OCI-LY7 (cell line): ENCODE data around the gene VWA8. TPM values are rescaled to one million over a fixed set of nuclear protein-coding genes. Genes with fewer than 3 reads are reported as not detected.

Source experiments
- BruUV-seq: library from RNA; stranded (reverse); fragments of 400-500 nt; replicated peaks from 2 replicates; lab custom pipeline; 2021; lab: Mats Ljungman, UMichigan
- CTCF ChIA-PET: fragments of 300-600 bp; sonication (Branson Sonifier 250); formaldehyde crosslinking; loops from one replicate; lab custom pipeline; 2022; ENCODE audit warnings: antibody characterized with exemption; ENCODE audit not compliant: unreplicated experiment; lab: Charles Lee
- POLR2A ChIA-PET: fragments of 300-600 bp; sonication (Branson Sonifier 250); formaldehyde crosslinking; loops from one replicate; lab custom pipeline; 2022; ENCODE audit warnings: antibody characterized with exemption; lab: Charles Lee
- DNase-seq: peaks from one replicate; pipeline ENCODE4 v3.0.0-alpha.2; 2015; ENCODE audit warnings: low spot score
- H2AFZ ChIP-seq: fragments of 200-600 bp; sonication (generic), shearing (Covaris generic); 2 replicates; pipeline ENCODE4 v1.6.1; 2014; ENCODE audit warnings: mild to moderate bottlenecking, antibody characterized with exemption, low read length, moderate library complexity
- H3K27ac ChIP-seq: fragments of 200-600 bp; sonication (generic); 2 replicates; pipeline ENCODE4 v1.5.1; 2014; ENCODE audit warnings: mixed run types, low read depth, mild to moderate bottlenecking, moderate library complexity, low read length, inconsistent platforms; ENCODE audit not compliant: poor library complexity, severe bottlenecking
- H3K36me3 ChIP-seq: fragments of 200-600 bp; sonication (generic); 2 replicates; pipeline ENCODE4 v1.6.1; 2014; ENCODE audit warnings: mild to moderate bottlenecking, antibody characterized with exemption, low read length, moderate library complexity, mixed read lengths; ENCODE audit not compliant: insufficient read depth
- H3K4me1 ChIP-seq: fragments of 200-600 bp; sonication (generic); 2 replicates; pipeline ENCODE4 v1.5.1; 2014; ENCODE audit warnings: mild to moderate bottlenecking, low read length; ENCODE audit not compliant: insufficient read depth, poor library complexity, severe bottlenecking
- H3K4me2 ChIP-seq: fragments of 200-600 bp; sonication (generic); 2 replicates; pipeline ENCODE4 v1.6.1; 2014; ENCODE audit warnings: mild to moderate bottlenecking, low read length
- H3K4me3 ChIP-seq: fragments of 200-600 bp; sonication (generic); 2 replicates; pipeline ENCODE4 v1.5.1; 2014; ENCODE audit warnings: mild to moderate bottlenecking, low read depth, low read length; ENCODE audit not compliant: poor library complexity, severe bottlenecking
- H3K79me2 ChIP-seq: fragments of 200-600 bp; sonication (generic); 2 replicates; pipeline ENCODE4 v1.6.1; 2016; ENCODE audit warnings: low read depth, mild to moderate bottlenecking, low read length, moderate library complexity, mixed read lengths; ENCODE audit not compliant: insufficient read depth
- H3K9me2 ChIP-seq: fragments of 200-600 bp; sonication (generic); 2 replicates; pipeline ENCODE4 v1.6.1; 2016; ENCODE audit warnings: mild to moderate bottlenecking, low read length, mixed read lengths; ENCODE audit not compliant: insufficient read depth
- H3K9me3 ChIP-seq: fragments of 200-600 bp; sonication (generic); 2 replicates; pipeline ENCODE4 v1.6.1; 2014; ENCODE audit warnings: mild to moderate bottlenecking, mixed run types, low read length, mixed read lengths
- H4K20me1 ChIP-seq: fragments of 200-600 bp; sonication (generic); 2 replicates; pipeline ENCODE4 v1.6.1; 2014; ENCODE audit warnings: mild to moderate bottlenecking, antibody characterized with exemption, low read length, moderate library complexity, mixed read lengths; ENCODE audit not compliant: insufficient read depth
- CTCF ChIP-seq: fragments of 200-600 bp; sonication (generic); conservative IDR thresholded peaks from 2 replicates; pipeline ENCODE4 v1.5.1; 2014; ENCODE audit warnings: mild to moderate bottlenecking, antibody characterized with exemption, low read length, moderate library complexity, mixed read lengths
- EZH2phosphoT487 ChIP-seq: fragments of 200-600 bp; sonication (generic); IDR thresholded peaks from 2 replicates; pipeline ENCODE4 v1.6.1; 2018; ENCODE audit warnings: low read depth, borderline replicate concordance, mild to moderate bottlenecking, mixed run types, antibody characterized with exemption, low read length, moderate library complexity, mixed read lengths
- intact Hi-C: fragments of 100-400 bp; cut with micrococcal nuclease; formaldehyde crosslinking; loops from one replicate; pipeline ENCODE4 v1.10.0; 2022; ENCODE audit not compliant: unreplicated experiment
- total RNA-seq, 2 experiments: library from RNA; depleted of rRNA in 1 of 2; stranded (reverse); fragments of >200 nt in 1 of 2; shearing (Covaris generic) in 1 of 2; gene quantifications; 2 replicates each; pipeline ENCODE4 v1.2.3, GENCODE V29; 2014 to 2022

VWA8 gene
- total RNA-seq, 2 experiments from 2014 or later, result 26.4 to 31.5 TPM

DNA sequence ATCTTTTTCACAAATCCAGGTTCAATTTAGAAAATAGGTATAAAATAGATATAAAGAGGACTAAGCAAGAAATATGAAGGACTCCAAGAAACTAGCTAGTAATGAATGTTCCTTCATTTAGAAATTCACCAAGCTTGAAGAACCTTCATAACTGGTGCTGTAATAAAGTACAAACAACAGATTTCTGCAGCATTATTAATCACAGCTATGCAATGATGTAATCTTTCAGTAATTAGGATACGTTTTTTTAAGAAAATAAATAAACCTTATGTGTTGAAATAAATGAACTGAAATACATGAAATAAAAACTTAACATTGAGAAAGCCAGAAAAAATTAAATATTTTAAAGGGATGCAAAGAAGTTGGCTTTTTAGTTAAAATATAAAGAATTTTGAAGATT is 267.5 kb downstream of the VWA8 start:
- Histone ChIP-seq H3K4me3 (no peak overlapping the region), H3K4me2 (no peak overlapping the region), H3K36me3 (peaks cover 16% of the 10 kb centered on the region), H3K9me3 (no peaks in the 10 kb centered on the region), H2AFZ (no peak overlapping the region), H3K27ac (no peak overlapping the region), H3K9me2 (no peaks in the 10 kb centered on the region), H3K4me1 (peaks cover 11% of the 10 kb centered on the region), H4K20me1 (no peaks in the 10 kb centered on the region), H3K79me2 (no peaks in the 10 kb centered on the region)
- no peak for TF ChIP-seq EZH2phosphoT487
- TF ChIP-seq CTCF, result no peak
- DNase-seq, result no peak
- CTCF ChIA-PET, result no interaction called here
- no TSS peak for BruUV-seq
- intact Hi-C loops, result no loop called here
- POLR2A ChIA-PET, result interaction anchor here (0.5 to 1.9 kb wide), 7 partner anchors 14 to 1525 kb away, joined by 3 to 6 read pairs (median 4); no protein-coding TSS in a partner anchor

DNA sequence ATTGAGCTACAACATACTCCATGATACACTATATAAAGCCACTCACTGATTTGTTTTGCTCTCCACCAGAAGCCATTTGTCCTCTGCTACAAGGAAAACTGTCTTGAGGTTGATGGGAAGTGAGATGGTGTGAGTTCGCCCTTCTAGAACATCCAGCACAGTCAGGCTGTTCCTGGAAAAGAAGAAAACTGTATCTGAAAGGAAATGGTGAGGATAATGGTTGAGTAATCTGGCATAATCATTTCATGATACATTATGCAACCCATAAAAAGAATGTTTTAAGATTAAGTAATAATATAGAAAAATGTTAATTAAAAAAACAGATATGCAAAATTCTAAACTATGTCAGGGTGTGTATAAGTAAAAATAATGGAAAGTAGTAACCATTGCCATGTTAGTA is 269.6 kb downstream of the VWA8 start:
- Histone ChIP-seq H2AFZ (no peak overlapping the region), H3K9me2 (no peaks in the 10 kb centered on the region), H3K4me3 (no peak overlapping the region), H3K4me1 (peaks cover 11% of the 10 kb centered on the region), H3K4me2 (no peak overlapping the region), H3K27ac (no peak overlapping the region), H4K20me1 (no peaks in the 10 kb centered on the region), H3K36me3 (peaks cover 16% of the 10 kb centered on the region), H3K79me2 (no peaks in the 10 kb centered on the region), H3K9me3 (no peaks in the 10 kb centered on the region)
- ChIA-PET POLR2A (interaction anchor here (0.6 to 0.8 kb wide), 3 partner anchors 14 to 286 kb away, joined by 3 read pairs; no protein-coding TSS in a partner anchor), CTCF (no interaction called here)
- TF ChIP-seq CTCF (no peak), EZH2phosphoT487 (no peak)
- DNase-seq, result no peak
- BruUV-seq, result no TSS peak
- intact Hi-C loops, result no loop called here

DNA sequence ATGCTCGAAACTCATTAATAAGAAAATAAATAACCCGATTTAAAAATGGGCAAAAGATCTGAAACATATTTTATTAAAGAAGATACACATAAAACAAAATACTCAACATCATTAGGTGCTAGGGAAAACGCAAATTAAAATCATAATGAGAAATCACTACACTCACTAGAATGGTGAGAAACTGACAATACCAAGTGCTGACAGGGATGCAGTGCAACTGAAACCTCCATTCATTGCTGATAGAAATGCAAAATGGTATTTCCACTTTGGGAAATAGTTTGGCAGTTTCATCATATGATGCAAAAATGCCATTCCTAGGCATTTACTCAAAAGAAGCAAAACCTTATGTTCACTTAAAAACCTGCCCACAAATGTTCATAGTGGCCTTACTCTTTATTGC is 278.1 kb downstream of the VWA8 start:
- no peak for TF ChIP-seq CTCF
- CTCF ChIA-PET, result no interaction called here
- intact Hi-C loops, result no loop called here
- Histone ChIP-seq H3K4me3 (no peak overlapping the region), H3K79me2 (no peaks in the 10 kb centered on the region), H3K9me3 (no peaks in the 10 kb centered on the region), H3K36me3 (peaks cover 34% of the 10 kb centered on the region), H3K4me2 (no peak overlapping the region), H4K20me1 (no peaks in the 10 kb centered on the region), H2AFZ (no peak overlapping the region), H3K4me1 (peaks cover 8% of the 10 kb centered on the region), H3K27ac (no peak overlapping the region), H3K9me2 (no peaks in the 10 kb centered on the region)
- no TSS peak for BruUV-seq
- POLR2A ChIA-PET, result no interaction called here
- no peak for DNase-seq
